Liver (tissue), 9 donors: ENCODE results near the gene NR6A1. TPM values are rescaled to one million over a fixed set of nuclear protein-coding genes. Genes with fewer than 3 reads are reported as not detected.

ENCODE experiments used
- DNase-seq: peaks from one replicate; pipeline ENCODE4 v3.0.0-alpha.2; 2017; ENCODE audit warnings: low spot score
- H3K27ac ChIP-seq, 2 donors: one replicate each; pipeline ENCODE4 v1.7.0; 2013; ENCODE audit warnings: inconsistent platforms in 2 of 2, low read length in 2 of 2, control low read depth in 1 of 2, low read depth in 1 of 2, mild to moderate bottlenecking in 1 of 2
- H3K27me3 ChIP-seq, 4 donors: one replicate each; pipeline versions ENCODE4 v1.6.1 to v1.7.0; 2013; ENCODE audit warnings: low read length in 3 of 4, inconsistent platforms in 1 of 4, mild to moderate bottlenecking in 1 of 4, moderate library complexity in 1 of 4; ENCODE audit not compliant: control insufficient read depth in 4 of 4, insufficient read depth in 4 of 4
- H3K36me3 ChIP-seq, 4 donors: one replicate each; pipeline versions ENCODE4 v1.6.1 to v1.7.0; 2013; ENCODE audit warnings: low read length in 3 of 4, mild to moderate bottlenecking in 3 of 4, low read depth in 1 of 4, moderate library complexity in 1 of 4; ENCODE audit not compliant: control insufficient read depth in 4 of 4, insufficient read depth in 3 of 4
- H3K4me1 ChIP-seq, 4 donors: one replicate each; pipeline versions ENCODE4 v1.6.1 to v1.7.0; 2013; ENCODE audit warnings: low read length in 3 of 4, mild to moderate bottlenecking in 3 of 4, moderate library complexity in 1 of 4; ENCODE audit not compliant: control insufficient read depth in 4 of 4, insufficient read depth in 4 of 4
- H3K4me3 ChIP-seq, 3 donors: one replicate each; pipeline versions ENCODE4 v1.6.1 to v1.7.0; 2013; ENCODE audit warnings: low read length in 3 of 3, control low read depth in 1 of 3, low read depth in 1 of 3, mild to moderate bottlenecking in 1 of 3
- H3K9ac ChIP-seq, 2 donors: one replicate each; pipeline ENCODE4 v1.7.0; 2013; ENCODE audit warnings: low read length in 2 of 2, mild to moderate bottlenecking in 2 of 2, moderate library complexity in 2 of 2, control low read depth in 1 of 2, low read depth in 1 of 2
- H3K9me3 ChIP-seq, 4 donors: one replicate each; pipeline versions ENCODE4 v1.6.1 to v1.7.0; 2013; ENCODE audit warnings: low read length in 3 of 4; ENCODE audit not compliant: control insufficient read depth in 4 of 4
- CTCF ChIP-seq: fragments of 150-350 bp; IDR thresholded peaks from 2 replicates; pipeline ENCODE4 v1.5.1; 2017; ENCODE audit warnings: improper control_type of control experiment, low read depth, low read length; ENCODE audit not compliant: missing input control
- EGR1 ChIP-seq, 2 donors: IDR thresholded peaks; 2 replicates each; pipeline ENCODE4 v1.6.1; 2016 to 2018; ENCODE audit warnings: antibody characterized with exemption in 2 of 2, low read depth in 2 of 2
- FOXA1 ChIP-seq: IDR thresholded peaks from 2 replicates; pipeline ENCODE4 v1.6.1; 2016; ENCODE audit warnings: antibody characterized with exemption
- FOXA2 ChIP-seq: IDR thresholded peaks from 2 replicates; pipeline ENCODE4 v1.6.1; 2016; ENCODE audit warnings: antibody characterized with exemption
- HNF4A ChIP-seq, 2 donors: conservative IDR thresholded peaks; 2 replicates each; pipeline ENCODE4 v1.6.1; 2016; ENCODE audit warnings: antibody characterized with exemption in 2 of 2, mild to moderate bottlenecking in 2 of 2
- JUND ChIP-seq, 2 donors: IDR thresholded peaks; 2 replicates each; pipeline ENCODE4 v1.6.1; 2016; ENCODE audit warnings: antibody characterized with exemption in 2 of 2
- MAX ChIP-seq: IDR thresholded peaks from 2 replicates; pipeline ENCODE4 v1.6.1; 2016; ENCODE audit warnings: antibody characterized with exemption
- RAD21 ChIP-seq, 2 donors: IDR thresholded peaks; 2 replicates each; pipeline ENCODE4 v1.6.1; 2016; ENCODE audit warnings: antibody characterized with exemption in 2 of 2, mild to moderate bottlenecking in 2 of 2
- RXRA ChIP-seq, 2 donors: IDR thresholded peaks; 2 replicates each; pipeline ENCODE4 v1.6.1; 2017 to 2018; ENCODE audit warnings: antibody characterized with exemption in 2 of 2, mild to moderate bottlenecking in 1 of 2
- SP1 ChIP-seq: IDR thresholded peaks from 2 replicates; pipeline ENCODE4 v1.6.1; 2018; ENCODE audit warnings: antibody characterized with exemption, mild to moderate bottlenecking
- TAF1 ChIP-seq: conservative IDR thresholded peaks from 2 replicates; pipeline ENCODE4 v1.6.1; 2016; ENCODE audit warnings: antibody characterized with exemption, mild to moderate bottlenecking
- WGBS: extraction: QIAGEN DNeasy Blood & Tissue Kit; methylation state at CpG from one replicate; pipeline ENCODE4 v1.1.7; 2013; 5-methylcytosine and 5-hydroxymethylcytosine counted together
- polyA plus RNA-seq, 2 donors: library from polyadenylated mRNA; stranded (reverse) in 1 of 2; unstranded in 1 of 2; fragments of 200-250 nt in 1 of 2; fragments of >200 nt in 1 of 2; fragmentation: Nextera tagmentation in 1 of 2; extraction: Ambion mirVana in 1 of 2; gene quantifications; one replicate each; pipeline versions ENCODE4 v1.2.1 to v1.2.3, GENCODE V29; 2013 to 2015
- total RNA-seq, 2 donors: library from RNA; depleted of rRNA; stranded (reverse); fragments of >200 nt; gene quantifications; one replicate each; pipeline ENCODE4 v1.2.3, GENCODE V29; 2014
- donor health status: healthy.
- donor health status: healthy.
- donor health status: healthy.
- donor health status: healthy.
- donor health status: healthy.

NR6A1 gene
- total and polyA plus RNA-seq, 4 donors, result 0.72 to 6.1 (median 2.1) TPM

- DNase-seq, result no peak
- Histone ChIP-seq H3K36me3 (no peaks in the 10 kb centered on the region), H3K4me3 (no peak overlapping the region)
Observed at GRCh38 chr9:124559871-124560270, 211.2 kb downstream of the NR6A1 start.

GRCh38 chr9:124558777-124559470 is 212.2 kb downstream of the NR6A1 start:
- H3K36me3 ChIP-seq, result no peaks in the 10 kb centered on the region
- no peak for DNase-seq
- no peak overlapping the region for H3K9ac ChIP-seq
- 87% methylated on average over 4 of the region's 4 CpGs for WGBS
- H3K27ac ChIP-seq, result no peak overlapping the region
- H3K4me1 ChIP-seq, result peaks cover 0 to 10% (median under 1%) of the 10 kb centered on the region in 4 donors
- H3K27me3 ChIP-seq, result no peaks in the 10 kb centered on the region
- H3K9me3 ChIP-seq, result no peaks in the 10 kb centered on the region
- no peak for TF ChIP-seq MAX
- H3K4me3 ChIP-seq, result no peak overlapping the region

More at GRCh38 chr9:124559871-124560270, 211.2 kb downstream of the NR6A1 start:
- H3K27me3 ChIP-seq, result no peaks in the 10 kb centered on the region
- TF ChIP-seq FOXA1 (no peak), JUND (IDR thresholded peaks at IDR 0.05) (no peak), CTCF (no peak), MAX (no peak), EGR1 (IDR thresholded peaks at IDR 0.05; ENCODE audit: low read depth in 2 of 2) (no peak), FOXA2 (no peak)
- no peak overlapping the region for H3K9ac ChIP-seq
- no peak overlapping the region for H3K27ac ChIP-seq
- H3K4me1 ChIP-seq, result peaks cover 0 to 10% (median under 1%) of the 10 kb centered on the region in 4 donors
- 71% methylated on average over 2 of the region's 2 CpGs for WGBS
- H3K9me3 ChIP-seq, result no peaks in the 10 kb centered on the region

- Histone ChIP-seq H3K4me1 (peaks cover 0 to 10% (median under 1%) of the 10 kb centered on the region in 4 donors), H3K4me3 (no peak overlapping the region), H3K9ac (no peak overlapping the region), H3K27me3 (no peaks in the 10 kb centered on the region), H3K27ac (no peak overlapping the region), H3K36me3 (no peaks in the 10 kb centered on the region), H3K9me3 (no peaks in the 10 kb centered on the region)
- no peak for TF ChIP-seq FOXA2
- TF ChIP-seq SP1, result no peak
- TF ChIP-seq TAF1, result no peak
- no peak for TF ChIP-seq RXRA (IDR thresholded peaks at IDR 0.05)
- TF ChIP-seq RAD21 (IDR thresholded peaks at IDR 0.05), result no peak
- no peak for TF ChIP-seq HNF4A (conservative IDR thresholded peaks at IDR 0.05)
- TF ChIP-seq MAX, result no peak
- 92% methylated on average over 3 of the region's 3 CpGs for WGBS
- DNase-seq, result no peak
Observed at GRCh38 chr9:124557895-124558294, 213.2 kb downstream of the NR6A1 start.
